GM23248 (cell line): ENCODE measurements around the gene ATP6AP2. TPM values are rescaled to one million over a fixed set of nuclear protein-coding genes. Genes with fewer than 3 reads are reported as not detected.

Experiments used
- DNase-seq: peaks from one replicate; pipeline ENCODE4 v3.0.0-alpha.2; 2015
- H2AFZ ChIP-seq: fragments of 200-600 bp; sonication (generic); 2 replicates; pipeline ENCODE4 v1.6.1; 2016; ENCODE audit warnings: antibody characterized with exemption
- H3F3A ChIP-seq: fragments of 200-600 bp; sonication (generic); 2 replicates; pipeline ENCODE4 v1.6.1; 2016; ENCODE audit warnings: mild to moderate bottlenecking, antibody characterized with exemption, mixed run types; ENCODE audit not compliant: insufficient read depth
- H3K27ac ChIP-seq: fragments of 200-600 bp; sonication (generic); 2 replicates; pipeline ENCODE4 v1.5.1; 2016; ENCODE audit warnings: mild to moderate bottlenecking
- H3K27me3 ChIP-seq: fragments of 200-600 bp; sonication (generic); replicated peaks from 2 replicates; pipeline ENCODE4 v1.6.1; 2016; ENCODE audit warnings: mild to moderate bottlenecking; ENCODE audit not compliant: insufficient read depth
- H3K36me3 ChIP-seq: fragments of 200-600 bp; sonication (generic); 2 replicates; pipeline ENCODE4 v1.6.1; 2016; ENCODE audit warnings: low read depth, mild to moderate bottlenecking
- H3K4me1 ChIP-seq: fragments of 200-600 bp; sonication (generic); 2 replicates; pipeline ENCODE4 v1.6.1; 2016; ENCODE audit warnings: mild to moderate bottlenecking; ENCODE audit not compliant: insufficient read depth
- H3K4me2 ChIP-seq: fragments of 200-600 bp; sonication (generic); one replicate; pipeline ENCODE4 v1.6.1; 2016; ENCODE audit warnings: mild to moderate bottlenecking; ENCODE audit not compliant: unreplicated experiment
- H3K4me3 ChIP-seq: fragments of 200-600 bp; sonication (generic); 2 replicates; pipeline ENCODE4 v1.5.1; 2016; ENCODE audit warnings: mild to moderate bottlenecking
- H3K79me2 ChIP-seq: fragments of 200-600 bp; sonication (generic); 2 replicates; pipeline ENCODE4 v1.6.1; 2016; ENCODE audit warnings: mild to moderate bottlenecking; ENCODE audit not compliant: insufficient read depth
- H3K9ac ChIP-seq: fragments of 200-600 bp; sonication (generic); 2 replicates; pipeline ENCODE4 v1.6.1; 2016; ENCODE audit warnings: mild to moderate bottlenecking
- H3K9me2 ChIP-seq: fragments of 200-600 bp; sonication (generic); 2 replicates; pipeline ENCODE4 v1.6.1; 2016; ENCODE audit warnings: mixed run types, mild to moderate bottlenecking, moderate library complexity; ENCODE audit not compliant: insufficient read depth
- H3K9me3 ChIP-seq: fragments of 200-600 bp; sonication (generic); one replicate; pipeline ENCODE4 v1.6.1; 2017; ENCODE audit warnings: low read depth
- H4K20me1 ChIP-seq: fragments of 200-600 bp; sonication (generic); 2 replicates; pipeline ENCODE4 v1.6.0; 2016; ENCODE audit not compliant: insufficient read depth
- EZH2 ChIP-seq: fragments of 200-600 bp; sonication (generic); IDR thresholded peaks from 2 replicates; pipeline ENCODE4 v1.6.1; 2018; ENCODE audit warnings: antibody characterized with exemption, mild to moderate bottlenecking; ENCODE audit not compliant: insufficient read depth, poor library complexity, severe bottlenecking
- EZH2phosphoT487 ChIP-seq: fragments of 200-600 bp; sonication (generic); IDR thresholded peaks from 2 replicates; pipeline ENCODE4 v1.6.1; 2018; ENCODE audit warnings: antibody characterized with exemption, moderate library complexity, mild to moderate bottlenecking, low read depth; ENCODE audit not compliant: insufficient read depth
- WGBS, 2 experiments: methylation state at CpG; one replicate each; pipeline ENCODE4 v1.1.6; 2015 to 2017; ENCODE audit warnings: low lambda C conversion rate in 2 of 2, low coverage in 1 of 2; ENCODE audit errors: missing lambda C conversion rate in 2 of 2; 5-methylcytosine and 5-hydroxymethylcytosine counted together
- in situ Hi-C: fragments of 300-500 bp; cut with MboI; formaldehyde crosslinking; loops from 2 replicates; pipeline ENCODE4 v1.15.0; 2020
- polyA plus RNA-seq: library from polyadenylated mRNA; unstranded; fragments of >200 nt; fragmentation: Nextera tagmentation; extraction: Ambion mirVana; gene quantifications from 2 replicates; pipeline ENCODE4 v1.2.1, GENCODE V29; 2016
- total RNA-seq: library from RNA; depleted of rRNA; stranded (reverse); fragments of >200 nt; shearing (Covaris generic); gene quantifications from 2 replicates; pipeline ENCODE4 v1.2.3, GENCODE V29; 2014

Gene ATP6AP2
- total and polyA plus RNA-seq, 2 experiments from 2014 or later, result 211 to 443 TPM

DNA sequence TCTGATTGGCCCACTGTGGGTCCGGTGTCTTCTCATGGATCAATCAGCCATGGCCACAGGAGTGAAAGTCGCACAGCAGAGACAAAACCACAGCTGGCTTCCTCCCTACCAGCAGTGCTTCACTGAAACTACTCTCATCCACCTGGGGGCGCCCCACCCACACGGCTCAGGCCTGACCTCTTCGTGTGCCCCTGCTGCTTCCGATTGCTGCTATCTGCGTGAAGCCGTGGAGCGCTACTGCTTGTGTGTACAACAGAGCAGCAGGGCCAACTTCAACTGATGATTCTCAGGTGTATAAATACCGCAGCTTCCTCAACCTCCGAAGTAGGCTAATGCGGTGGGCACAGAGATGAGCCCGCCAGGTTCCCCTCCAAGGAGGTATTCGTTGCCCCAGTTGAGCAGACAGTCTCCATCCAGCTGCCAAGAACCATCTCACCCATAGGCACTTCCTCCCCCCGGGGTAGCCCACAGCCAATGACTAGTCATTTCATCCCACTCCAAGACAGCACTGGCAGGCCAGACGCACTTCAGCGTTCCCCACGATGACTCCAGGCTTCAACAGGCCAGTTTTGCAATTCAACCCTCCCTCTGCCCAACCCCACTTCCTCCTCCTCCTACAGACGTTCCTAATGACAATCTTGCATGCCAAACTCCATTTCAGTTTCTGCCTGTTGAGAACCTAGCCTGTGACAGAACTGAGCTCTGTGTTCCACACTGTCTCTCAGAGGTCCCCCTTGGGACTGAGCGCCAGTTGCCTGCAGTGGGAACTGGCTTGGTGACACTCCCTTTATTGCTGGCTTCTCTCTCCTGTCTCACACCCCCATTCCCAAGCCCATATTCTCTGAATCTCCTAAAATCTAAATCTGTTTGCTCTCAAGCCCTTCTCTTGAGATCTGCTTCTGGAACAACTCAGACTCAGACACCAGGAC, 41.3 kb upstream of the ATP6AP2 start:
- Histone ChIP-seq H3K27ac (peak overlapping the region; percentile 47), H3K9ac (no peak overlapping the region; the same call in 1 of the 2 replicates), H4K20me1 (no peaks in the 10 kb centered on the region), H3K36me3 (no peaks in the 10 kb centered on the region), H3K27me3 (no peaks in the 10 kb centered on the region), H3K4me2 (no peak overlapping the region), H3K79me2 (no peaks in the 10 kb centered on the region), H3K9me3 (no peaks in the 10 kb centered on the region), H3K9me2 (no peaks in the 10 kb centered on the region), H3K4me3 (0 out of 2 replicates have a peak overlapping the region, but pooled peaks have one; percentile 22), H3F3A (no peaks in the 10 kb centered on the region), H2AFZ (peak overlapping the region; percentile 85), H3K4me1 (peaks cover 8% of the 10 kb centered on the region; the same call in 1 of the 2 replicates)
- in situ Hi-C loops, result no loop called here
- peak; percentile 84 for DNase-seq
- TF ChIP-seq EZH2, result no peak
- no peak for TF ChIP-seq EZH2phosphoT487
- 39 to 71% methylated on average over 12 to 15 of the region's 20 CpGs for WGBS, 2 experiments

DNA sequence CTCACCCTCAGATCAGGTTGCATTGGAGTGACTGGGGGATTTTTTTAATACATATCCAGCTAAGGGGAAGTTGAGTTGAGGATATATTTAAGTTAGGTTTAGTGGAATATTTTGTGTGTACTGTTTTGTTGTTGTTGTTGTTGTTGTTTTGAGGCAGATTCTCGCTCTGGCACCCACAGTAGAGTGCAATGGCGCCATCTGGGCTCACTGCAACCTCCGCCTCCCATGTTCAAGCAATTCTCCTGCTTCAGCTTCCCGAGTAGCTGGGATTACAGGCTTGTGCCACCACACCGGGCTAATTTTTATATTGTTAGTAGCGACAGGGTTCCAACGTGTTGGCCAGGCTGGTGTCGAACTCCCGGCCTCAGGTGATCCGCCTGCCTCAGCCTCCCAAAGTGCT, 38.6 kb upstream of the ATP6AP2 start:
- Histone ChIP-seq H3K27ac (no peak overlapping the region), H3K9me2 (no peaks in the 10 kb centered on the region), H3F3A (no peaks in the 10 kb centered on the region), H3K27me3 (no peaks in the 10 kb centered on the region), H3K36me3 (no peaks in the 10 kb centered on the region), H3K9me3 (no peaks in the 10 kb centered on the region), H3K4me2 (no peak overlapping the region), H2AFZ (no peak overlapping the region), H4K20me1 (no peaks in the 10 kb centered on the region), H3K9ac (no peak overlapping the region), H3K4me1 (peaks cover 8% of the 10 kb centered on the region; the same call in 1 of the 2 replicates), H3K4me3 (no peak overlapping the region), H3K79me2 (no peaks in the 10 kb centered on the region)
- TF ChIP-seq EZH2phosphoT487, result no peak
- no peak for TF ChIP-seq EZH2
- in situ Hi-C loops, result no loop called here
- WGBS, 2 experiments, result 83 to 84% methylated on average over 8 to 10 of the region's 10 CpGs
- DNase-seq, result no peak

DNA sequence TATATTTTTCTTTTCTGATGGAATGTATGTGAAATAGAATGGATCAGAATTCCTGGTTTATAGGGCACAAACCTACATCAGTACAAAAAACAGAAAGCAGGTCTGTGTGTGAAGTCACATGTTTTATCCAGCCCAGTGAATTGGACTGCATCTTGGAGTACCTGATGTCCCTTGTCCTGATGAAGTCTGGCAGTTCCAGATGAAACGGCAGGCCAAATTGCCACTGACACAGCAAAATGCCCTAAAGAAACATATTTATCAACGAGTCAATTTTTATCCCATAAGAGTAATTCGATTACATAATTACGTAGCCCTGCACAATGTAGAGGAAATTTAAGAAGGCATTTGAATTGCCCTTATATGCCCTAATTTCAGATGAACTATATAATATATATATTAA, 37.8 kb upstream of the ATP6AP2 start:
- Histone ChIP-seq H3K27ac (no peak overlapping the region), H3K4me3 (no peak overlapping the region), H3K4me1 (peaks cover 8% of the 10 kb centered on the region; the same call in 1 of the 2 replicates), H3K79me2 (no peaks in the 10 kb centered on the region), H3F3A (no peaks in the 10 kb centered on the region), H3K9me2 (no peaks in the 10 kb centered on the region), H3K9ac (no peak overlapping the region), H3K4me2 (no peak overlapping the region), H2AFZ (no peak overlapping the region), H4K20me1 (no peaks in the 10 kb centered on the region), H3K9me3 (no peaks in the 10 kb centered on the region), H3K27me3 (no peaks in the 10 kb centered on the region), H3K36me3 (no peaks in the 10 kb centered on the region)
- in situ Hi-C loops, result no loop called here
- TF ChIP-seq EZH2phosphoT487 (no peak), EZH2 (no peak)
- WGBS, 2 experiments, result 47 to 54% methylated on average over 4 of the region's 4 CpGs
- no peak for DNase-seq

DNA sequence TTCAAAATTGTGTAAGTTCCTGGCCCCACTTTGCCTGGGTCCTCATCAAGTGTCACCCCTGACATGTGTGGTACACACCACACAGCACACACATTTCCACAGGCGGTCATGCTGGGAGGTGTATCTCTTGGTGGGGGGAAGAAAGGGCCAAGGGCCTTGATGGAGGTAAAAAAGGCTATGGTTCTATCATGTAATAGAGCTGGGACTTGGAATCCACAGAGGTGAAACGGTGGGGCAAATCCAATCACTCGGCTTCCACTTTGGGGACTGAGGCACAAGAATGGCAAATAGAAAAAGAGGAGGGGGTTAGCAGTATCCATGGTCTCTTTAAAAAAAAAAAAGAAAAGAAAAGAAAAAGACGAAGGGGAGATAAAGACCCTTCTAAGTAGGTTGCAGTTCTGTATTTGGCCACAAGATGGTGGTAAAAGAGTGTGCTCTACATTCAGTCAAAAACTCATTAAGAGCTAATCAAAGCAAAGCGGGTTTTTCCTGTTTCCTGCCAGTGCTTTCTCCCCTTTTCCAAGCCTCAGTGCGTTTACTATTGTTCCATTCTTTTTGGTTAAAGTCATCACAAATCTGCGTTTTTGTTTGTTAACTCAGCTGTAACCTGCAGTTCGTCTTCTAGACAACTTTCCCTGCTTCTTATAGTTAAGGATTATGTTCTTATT, 37.0 kb upstream of the ATP6AP2 start:
- H3K9ac ChIP-seq, result no peak overlapping the region

More for the DNA sequence above, 37.0 kb upstream of the ATP6AP2 start:
- Histone ChIP-seq H2AFZ (peak overlapping the region; percentile 79), H4K20me1 (no peaks in the 10 kb centered on the region), H3K9me3 (no peaks in the 10 kb centered on the region), H3K36me3 (no peaks in the 10 kb centered on the region), H3K4me3 (no peak overlapping the region), H3K27me3 (no peaks in the 10 kb centered on the region), H3K4me2 (peak overlapping the region; percentile 53), H3K79me2 (no peaks in the 10 kb centered on the region), H3K27ac (no peak overlapping the region), H3F3A (no peaks in the 10 kb centered on the region), H3K9me2 (no peaks in the 10 kb centered on the region), H3K4me1 (peaks cover 8% of the 10 kb centered on the region; the same call in 1 of the 2 replicates)
- TF ChIP-seq EZH2phosphoT487 (no peak), EZH2 (no peak)
- in situ Hi-C loops, result no loop called here
- DNase-seq, result peak; percentile 46
- WGBS, 2 experiments, result 12 to 14% methylated on average over 8 of the region's 8 CpGs
